Trophoblast cell (in vitro differentiated cells and primary cell): Measurements from ENCODE around the gene EPS8.

ENCODE experiments used
- DNase-seq, 2 donors: peaks; one replicate each; pipeline ENCODE4 v3.0.0-alpha.2; 2016
- H2AFZ ChIP-seq: 2 replicates; pipeline ENCODE4 v1.6.1; 2013; ENCODE audit warnings: low read length, moderate library complexity, mild to moderate bottlenecking; ENCODE audit not compliant: insufficient read depth, poor library complexity
- H2AK5ac ChIP-seq: 2 replicates; pipeline ENCODE4 v1.6.1; 2013; ENCODE audit warnings: mild to moderate bottlenecking, low read length
- H2BK120ac ChIP-seq: 2 replicates; pipeline ENCODE4 v1.6.1; 2013; ENCODE audit warnings: low read length, mild to moderate bottlenecking, moderate library complexity; ENCODE audit not compliant: insufficient read depth, poor library complexity
- H2BK12ac ChIP-seq: 2 replicates; pipeline ENCODE4 v1.6.1; 2013; ENCODE audit warnings: mild to moderate bottlenecking, low read length, moderate library complexity
- H2BK5ac ChIP-seq: 2 replicates; pipeline ENCODE4 v1.6.1; 2013; ENCODE audit warnings: low read length, low read depth, moderate library complexity, mild to moderate bottlenecking; ENCODE audit not compliant: poor library complexity
- H3K14ac ChIP-seq: 2 replicates; pipeline ENCODE4 v1.6.1; 2013; ENCODE audit warnings: mild to moderate bottlenecking, low read length
- H3K18ac ChIP-seq: 2 replicates; pipeline ENCODE4 v1.6.1; 2013; ENCODE audit warnings: mild to moderate bottlenecking, low read length
- H3K23ac ChIP-seq: 2 replicates; pipeline ENCODE4 v1.6.1; 2013; ENCODE audit warnings: low read length
- H3K27ac ChIP-seq: 2 replicates; pipeline ENCODE4 v1.5.1; 2013; ENCODE audit warnings: low read depth, mild to moderate bottlenecking, inconsistent platforms, low read length, moderate library complexity
- H3K27me3 ChIP-seq: 2 replicates; pipeline ENCODE4 v1.6.1; 2013; ENCODE audit warnings: inconsistent platforms, mild to moderate bottlenecking, low read length, moderate library complexity; ENCODE audit not compliant: insufficient read depth
- H3K36me3 ChIP-seq, 2 experiments: 1 replicate in 1 of 2; 2 replicates in 1 of 2; pipeline ENCODE4 v1.6.1; 2013; ENCODE audit warnings: low read length in 2 of 2, mild to moderate bottlenecking in 2 of 2, moderate library complexity in 1 of 2; ENCODE audit not compliant: insufficient read depth in 2 of 2, control insufficient read depth in 1 of 2
- H3K4ac ChIP-seq: 2 replicates; pipeline ENCODE4 v1.6.1; 2013; ENCODE audit warnings: low read depth, mild to moderate bottlenecking, low read length, moderate library complexity
- H3K4me1 ChIP-seq, 2 experiments: 1 replicate in 1 of 2; 2 replicates in 1 of 2; pipeline ENCODE4 v1.6.1; 2013; ENCODE audit warnings: low read length in 2 of 2, mild to moderate bottlenecking in 2 of 2, moderate library complexity in 1 of 2; ENCODE audit not compliant: insufficient read depth in 2 of 2, control insufficient read depth in 1 of 2
- H3K4me2 ChIP-seq: 2 replicates; pipeline ENCODE4 v1.6.1; 2013; ENCODE audit warnings: inconsistent platforms, mild to moderate bottlenecking, low read length, moderate library complexity
- H3K4me3 ChIP-seq: 2 replicates; pipeline ENCODE4 v1.5.1; 2013; ENCODE audit warnings: mild to moderate bottlenecking, low read depth, low read length, inconsistent platforms
- H3K79me1 ChIP-seq: one replicate; pipeline ENCODE4 v1.6.1; 2013; ENCODE audit warnings: low read length
- H3K79me2 ChIP-seq: 2 replicates; pipeline ENCODE4 v1.6.1; 2013; ENCODE audit warnings: low read length, mild to moderate bottlenecking; ENCODE audit not compliant: control insufficient read depth, insufficient read depth, poor library complexity
- H3K9ac ChIP-seq: 2 replicates; pipeline ENCODE4 v1.6.1; 2013; ENCODE audit warnings: mild to moderate bottlenecking, low read length
- H3K9me3 ChIP-seq: 2 replicates; pipeline ENCODE4 v1.6.1; 2013; ENCODE audit warnings: low read depth, mild to moderate bottlenecking, control low read depth, inconsistent platforms, low read length; ENCODE audit not compliant: insufficient read depth
- H4K12ac ChIP-seq: 2 replicates; pipeline ENCODE4 v1.6.1; 2013; ENCODE audit warnings: low read depth, mild to moderate bottlenecking, low read length, moderate library complexity
- H4K8ac ChIP-seq: 2 replicates; pipeline ENCODE4 v1.6.1; 2013; ENCODE audit warnings: low read depth, mild to moderate bottlenecking, low read length, moderate library complexity
- H4K91ac ChIP-seq: one replicate; pipeline ENCODE4 v1.6.1; 2013; ENCODE audit warnings: low read depth, mild to moderate bottlenecking, low read length, moderate library complexity
- WGBS: extraction: QIAGEN DNeasy Blood & Tissue Kit; methylation state at CpG from one replicate; pipeline ENCODE4 v1.1.7; 2013; ENCODE audit warnings: missing lambda C conversion rate; ENCODE audit not compliant: insufficient read length, insufficient coverage; ENCODE audit errors: extremely low coverage; 5-methylcytosine and 5-hydroxymethylcytosine counted together

The EPS8 gene

DNA sequence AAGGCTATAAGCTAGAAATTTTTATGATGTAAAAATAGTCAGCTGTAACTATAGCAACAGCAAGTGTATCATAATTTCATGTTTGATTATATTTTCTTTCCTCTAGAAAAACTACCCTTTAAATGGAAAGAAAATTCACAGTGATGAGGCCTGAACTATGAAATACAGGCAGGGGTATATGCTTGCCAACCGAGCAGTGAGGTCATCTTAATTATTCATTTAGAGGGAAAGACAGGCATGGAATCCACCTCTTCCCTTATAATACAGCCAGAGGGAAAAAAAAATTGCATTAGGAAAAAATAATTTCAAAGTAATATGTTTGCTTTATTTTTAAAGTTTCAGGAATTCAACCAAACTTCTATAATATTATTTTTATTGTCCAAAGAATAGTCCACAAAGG lies 139.8 kb downstream of the EPS8 start:
- no peak overlapping the region for H2BK5ac ChIP-seq
- no peak overlapping the region for H2AFZ ChIP-seq
- no peak overlapping the region for H3K4me2 ChIP-seq
- no peaks in the 10 kb centered on the region for H3K4me1 ChIP-seq
- peaks cover 0 to 2% of the 10 kb centered on the region in 2 experiments for H3K36me3 ChIP-seq
- no peak for DNase-seq
- no peak overlapping the region for H3K27ac ChIP-seq
- H3K79me2 ChIP-seq: no peaks in the 10 kb centered on the region
- no peak overlapping the region for H2BK12ac ChIP-seq
- H3K9me3 ChIP-seq: no peaks in the 10 kb centered on the region
- H3K9ac ChIP-seq: no peak overlapping the region
- no peak overlapping the region for H4K12ac ChIP-seq
- no peaks in the 10 kb centered on the region for H3K27me3 ChIP-seq
- no peak overlapping the region for H2AK5ac ChIP-seq
- H3K18ac ChIP-seq: no peak overlapping the region
- no peak overlapping the region for H4K8ac ChIP-seq
- H2BK120ac ChIP-seq: no peak overlapping the region
- WGBS: no CpG with 5 or more reads among the region's 1 CpG
- no peak overlapping the region for H3K23ac ChIP-seq
- no peak overlapping the region for H3K14ac ChIP-seq
- H3K79me1 ChIP-seq: no peaks in the 10 kb centered on the region
- H3K4me3 ChIP-seq: no peak overlapping the region
- no peak overlapping the region for H4K91ac ChIP-seq
- H3K4ac ChIP-seq: no peak overlapping the region

DNA sequence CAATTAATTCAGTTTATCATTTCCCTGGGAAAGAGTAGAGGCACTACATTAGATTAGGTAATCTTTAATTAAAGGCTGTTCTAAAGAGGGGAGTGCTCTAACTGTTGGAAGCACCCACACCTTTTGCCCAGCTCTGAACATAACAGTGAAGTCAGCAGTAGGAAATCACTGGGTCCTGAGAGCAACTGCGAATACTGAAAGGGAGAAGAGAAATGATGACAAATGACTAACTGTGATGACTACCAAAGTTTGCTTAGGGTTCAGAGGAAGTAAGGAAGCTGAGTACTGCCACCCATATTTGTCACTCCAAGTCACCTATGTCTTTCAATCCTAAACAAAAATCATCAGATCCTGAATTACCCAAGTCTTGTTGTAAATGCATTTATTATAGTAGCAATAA lies 140.6 kb downstream of the EPS8 start:
- WGBS: no CpG with 5 or more reads among the region's 1 CpG
- no peak overlapping the region for H3K18ac ChIP-seq
- DNase-seq: no peak
- no peak overlapping the region for H2BK120ac ChIP-seq
- H2AK5ac ChIP-seq: no peak overlapping the region
- no peak overlapping the region for H3K9ac ChIP-seq
- no peaks in the 10 kb centered on the region for H3K9me3 ChIP-seq
- no peak overlapping the region for H3K27ac ChIP-seq
- no peak overlapping the region for H3K23ac ChIP-seq
- H3K4me2 ChIP-seq: no peak overlapping the region
- no peak overlapping the region for H4K12ac ChIP-seq
- peaks cover 0 to 2% of the 10 kb centered on the region in 2 experiments for H3K36me3 ChIP-seq
- no peak overlapping the region for H3K4me3 ChIP-seq
- no peak overlapping the region for H4K8ac ChIP-seq
- no peaks in the 10 kb centered on the region for H3K4me1 ChIP-seq
- H3K27me3 ChIP-seq: no peaks in the 10 kb centered on the region
- no peak overlapping the region for H2BK5ac ChIP-seq
- no peaks in the 10 kb centered on the region for H3K79me2 ChIP-seq
- H4K91ac ChIP-seq: no peak overlapping the region
- no peak overlapping the region for H3K14ac ChIP-seq
- no peaks in the 10 kb centered on the region for H3K79me1 ChIP-seq
- H2AFZ ChIP-seq: no peak overlapping the region
- no peak overlapping the region for H2BK12ac ChIP-seq
- H3K4ac ChIP-seq: no peak overlapping the region

DNA sequence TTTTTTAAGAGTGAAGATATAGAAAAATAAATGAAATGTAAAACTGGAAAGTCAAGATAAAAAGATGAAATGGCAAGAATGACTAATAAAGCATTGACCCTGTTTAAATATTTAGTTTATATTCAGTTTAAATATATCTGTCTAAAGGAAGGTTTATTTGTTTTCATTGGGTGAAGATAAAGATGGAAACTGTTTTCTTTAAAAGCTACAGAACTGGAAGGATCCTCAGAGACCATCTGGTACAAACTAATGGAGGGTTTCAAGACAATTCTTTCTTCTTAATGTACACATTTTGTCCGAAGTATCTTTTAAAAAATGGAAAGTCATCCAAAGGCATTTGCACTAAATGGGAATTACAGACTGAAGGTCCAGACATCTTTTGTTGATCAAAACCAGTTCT lies 142.6 kb downstream of the EPS8 start:
- Histone ChIP-seq H3K18ac (no peak overlapping the region), H3K4me1 (no peaks in the 10 kb centered on the region), H3K23ac (no peak overlapping the region), H3K4ac (no peak overlapping the region), H3K79me2 (no peaks in the 10 kb centered on the region), H4K12ac (no peak overlapping the region), H2BK5ac (no peak overlapping the region), H3K9ac (no peak overlapping the region), H3K36me3 (peaks cover 0 to 2% of the 10 kb centered on the region in 2 experiments), H3K4me2 (no peak overlapping the region), H2BK120ac (no peak overlapping the region), H3K27ac (no peak overlapping the region), H4K91ac (no peak overlapping the region), H3K14ac (no peak overlapping the region), H3K9me3 (no peaks in the 10 kb centered on the region), H2BK12ac (no peak overlapping the region), H4K8ac (no peak overlapping the region), H2AK5ac (no peak overlapping the region), H2AFZ (no peak overlapping the region), H3K27me3 (no peaks in the 10 kb centered on the region), H3K4me3 (no peak overlapping the region), H3K79me1 (no peaks in the 10 kb centered on the region)
- no CpG with 5 or more reads among the region's 1 CpG for WGBS
- DNase-seq: no peak

DNA sequence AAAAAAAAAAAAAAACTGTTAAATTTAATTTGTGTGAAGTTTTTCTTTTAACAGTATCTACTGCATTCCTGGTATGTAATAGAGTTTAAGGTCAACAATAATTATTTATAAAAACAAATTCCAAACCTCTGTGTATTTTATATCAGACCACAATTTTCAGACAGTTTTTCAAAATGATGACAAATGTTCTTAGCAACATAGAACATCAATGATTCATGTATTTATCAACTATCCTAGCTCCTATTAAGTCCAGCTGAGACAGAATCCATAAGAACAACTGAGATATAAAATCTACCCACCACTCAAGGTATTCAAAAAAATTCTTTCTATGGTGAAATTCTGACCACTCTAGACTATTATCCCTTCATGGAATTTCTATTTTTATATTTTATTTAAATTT lies 144.5 kb downstream of the EPS8 start:
- Histone ChIP-seq H3K79me1 (no peaks in the 10 kb centered on the region), H2BK120ac (no peak overlapping the region), H2BK5ac (no peak overlapping the region), H3K27me3 (no peaks in the 10 kb centered on the region), H4K8ac (no peak overlapping the region), H3K4me2 (no peak overlapping the region), H2AK5ac (no peak overlapping the region), H4K12ac (no peak overlapping the region), H3K79me2 (no peaks in the 10 kb centered on the region), H3K14ac (no peak overlapping the region), H4K91ac (no peak overlapping the region), H2BK12ac (no peak overlapping the region), H3K18ac (no peak overlapping the region), H3K4me3 (no peak overlapping the region), H3K36me3 (no peaks in the 10 kb centered on the region), H3K9me3 (no peaks in the 10 kb centered on the region), H3K4me1 (no peaks in the 10 kb centered on the region), H3K4ac (no peak overlapping the region), H3K23ac (no peak overlapping the region), H3K9ac (no peak overlapping the region), H3K27ac (no peak overlapping the region), H2AFZ (no peak overlapping the region)
- no peak for DNase-seq
